ENCODE results near the gene CA10. TPM values are rescaled to one million over a fixed set of nuclear protein-coding genes. Genes with fewer than 3 reads are reported as not detected.

Gene CA10
- total and polyA plus RNA-seq, 9 of the 15 experiments (the other 6 are each of a cell fraction or from before 2014, with no cell fraction given): not detected

- H2AFZ ChIP-seq (ENCODE audit: low read depth, low read length): no peak overlapping the region
- TF ChIP-seq ZNF316 (IDR thresholded peaks at IDR 0.05): 0 out of 2 replicates have a peak, but pooled peaks have one; percentile 19
- TF ChIP-seq MAFK (IDR thresholded peaks at IDR 0.05; ENCODE audit: low read length): 0 out of 2 replicates have a peak, but pooled peaks have one; percentile 6
- no peak for TF ChIP-seq GMEB1 (CRISPR knock-in tag; IDR thresholded peaks at IDR 0.05)
- TF ChIP-seq IRF9 (tag; IDR thresholded peaks at IDR 0.05): no peak
- ChIA-PET CTCF (ENCODE audit: low intra/inter-chr PET ratio) (no interaction called here), POLR2A (no interaction called here)
- no peak overlapping the region for H3K27ac ChIP-seq (ENCODE audit: extremely low read depth, low read depth, low read length)
- no peak overlapping the region for H3K4me3 ChIP-seq
- intact Hi-C loops (cut with micrococcal nuclease) (no loop called here), in situ Hi-C loops (cut with MboI) (no loop called here)
- no peaks in the 10 kb centered on the region for H3K4me1 ChIP-seq (replicated peaks in 1 of 2; ENCODE audit: control insufficient read depth in 2 of 2, insufficient read depth in 2 of 2, low read length in 2 of 2)
- no TSS peak for BruUV-seq (replicated peaks)
- H4K20me1 ChIP-seq (replicated peaks; ENCODE audit: control insufficient read depth, insufficient read depth, low read length): no peaks in the 10 kb centered on the region
- ATAC-seq: no peak
- H3K4me2 ChIP-seq (ENCODE audit: insufficient read depth, low read length): no peak overlapping the region
- no peak overlapping the region for H3K9ac ChIP-seq (ENCODE audit: insufficient read depth in 1 of 2, low read depth in 2 of 2, low read length in 2 of 2)
- no peaks in the 10 kb centered on the region for H3K79me2 ChIP-seq (ENCODE audit: control insufficient read depth, insufficient read depth, low read length)
- H3K9me3 ChIP-seq (replicated peaks; ENCODE audit: control insufficient read depth, insufficient read depth, low read depth, low read length): no peaks in the 10 kb centered on the region
- no peak for FAIRE-seq
- no peak for DNase-seq (ENCODE audit: extremely low read depth in 1 of 4, low spot score in 3 of 4)
- no peaks in the 10 kb centered on the region for H3K9me1 ChIP-seq (ENCODE audit: control insufficient read depth, insufficient read depth, low read length)
- 4% methylated on average over 1 of the region's 1 CpG for WGBS (ENCODE audit: insufficient coverage, low coverage, missing lambda C conversion rate)
- H3K27me3 ChIP-seq (ENCODE audit: control insufficient read depth in 2 of 2, insufficient read depth in 2 of 2, low read length in 2 of 2): no peaks in the 10 kb centered on the region
- no peaks in the 10 kb centered on the region for H3K36me3 ChIP-seq (ENCODE audit: control insufficient read depth, insufficient read depth, low read length)
Measured at GRCh38 chr17:52011064-52011463, 147.4 kb downstream of the CA10 start.

Data from K562 (cell line).